MM.1S (cell line): Measurements from ENCODE around the gene COL13A1.

Experiments
- CTCF ChIP-seq: fragments of 300-600 bp; sonication (generic); IDR thresholded peaks from 2 replicates; pipeline ENCODE4 v1.5.1; 2016; ENCODE audit warnings: antibody characterized with exemption, low read length, mixed read lengths
- EZH2 ChIP-seq: fragments of 300-600 bp; sonication (generic); optimal IDR thresholded peaks from 2 replicates; pipeline ENCODE3; 2017; ENCODE audit warnings: low read depth, mild to moderate bottlenecking, antibody characterized with exemption, low read length, mixed read lengths

- TF ChIP-seq CTCF (no peak), EZH2 (no peak)
These were observed 9.1 kb downstream of the COL13A1 start for GRCh38 chr10:69810675-69811397.
